OCI-LY1 (cell line): ENCODE results near the gene KCNN3.

Experiments
- EZH2 ChIP-seq: fragments of 200-600 bp; sonication (generic), shearing (Covaris generic); IDR thresholded peaks from 2 replicates; pipeline ENCODE4 v1.8.0; 2017; ENCODE audit warnings: borderline replicate concordance, mixed run types, mild to moderate bottlenecking, antibody characterized with exemption, low read length, moderate library complexity, mixed read lengths
- TF ChIP-seq, protein P1 (sequence below): fragments of 200-600 bp; sonication (generic), shearing (Covaris generic); IDR thresholded peaks from 2 replicates; pipeline ENCODE4 v1.5.1; 2017; ENCODE audit warnings: mild to moderate bottlenecking, antibody characterized with exemption, low read length, moderate library complexity, mixed read lengths

DNA sequence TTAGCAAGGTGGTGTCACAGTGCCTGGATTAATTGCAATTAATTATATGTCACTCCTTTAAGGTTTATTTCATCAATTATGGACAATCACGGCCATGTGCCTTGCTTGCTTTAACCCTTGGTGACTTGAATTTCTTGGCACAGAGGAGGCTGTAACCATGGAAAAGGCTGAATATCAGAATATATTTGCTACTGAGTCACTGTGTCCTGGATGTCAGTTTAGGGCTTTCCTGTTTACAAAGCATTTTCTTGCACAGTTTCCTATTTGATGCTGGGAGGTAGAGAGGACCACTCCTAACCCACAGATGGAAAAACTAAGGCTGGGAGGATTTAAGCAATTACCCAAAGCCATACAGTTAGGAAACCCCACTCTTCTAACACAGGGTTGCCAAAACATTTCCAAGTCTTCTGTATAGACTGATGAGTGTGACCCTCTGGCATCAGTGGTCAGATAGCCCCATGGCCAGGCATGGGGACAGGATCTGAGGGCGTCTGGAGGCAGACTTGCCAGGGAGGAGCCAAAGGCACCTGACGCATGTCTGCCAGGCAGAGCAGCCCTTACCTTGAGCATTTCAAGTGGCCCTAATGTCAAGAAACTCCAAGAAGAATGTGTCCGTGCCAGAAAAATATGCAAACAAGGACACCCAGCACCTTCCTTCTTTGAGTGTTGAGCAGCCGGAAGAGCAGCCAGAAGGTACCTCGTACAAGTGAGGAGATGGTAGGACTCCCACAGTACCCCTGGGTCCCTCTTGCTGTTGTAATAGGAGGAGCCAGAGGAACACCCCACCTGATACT, 34.4 kb downstream of the KCNN3 start:
- TF ChIP-seq, protein P1, sequence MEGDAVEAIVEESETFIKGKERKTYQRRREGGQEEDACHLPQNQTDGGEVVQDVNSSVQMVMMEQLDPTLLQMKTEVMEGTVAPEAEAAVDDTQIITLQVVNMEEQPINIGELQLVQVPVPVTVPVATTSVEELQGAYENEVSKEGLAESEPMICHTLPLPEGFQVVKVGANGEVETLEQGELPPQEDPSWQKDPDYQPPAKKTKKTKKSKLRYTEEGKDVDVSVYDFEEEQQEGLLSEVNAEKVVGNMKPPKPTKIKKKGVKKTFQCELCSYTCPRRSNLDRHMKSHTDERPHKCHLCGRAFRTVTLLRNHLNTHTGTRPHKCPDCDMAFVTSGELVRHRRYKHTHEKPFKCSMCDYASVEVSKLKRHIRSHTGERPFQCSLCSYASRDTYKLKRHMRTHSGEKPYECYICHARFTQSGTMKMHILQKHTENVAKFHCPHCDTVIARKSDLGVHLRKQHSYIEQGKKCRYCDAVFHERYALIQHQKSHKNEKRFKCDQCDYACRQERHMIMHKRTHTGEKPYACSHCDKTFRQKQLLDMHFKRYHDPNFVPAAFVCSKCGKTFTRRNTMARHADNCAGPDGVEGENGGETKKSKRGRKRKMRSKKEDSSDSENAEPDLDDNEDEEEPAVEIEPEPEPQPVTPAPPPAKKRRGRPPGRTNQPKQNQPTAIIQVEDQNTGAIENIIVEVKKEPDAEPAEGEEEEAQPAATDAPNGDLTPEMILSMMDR = no peak
- TF ChIP-seq EZH2 = no peak
